ENCODE measurements around the gene SFSWAP.

SFSWAP gene

GRCh38 chr12:131840643-131841416 is 129.9 kb downstream of the SFSWAP start:
- no peak for DNase-seq

GRCh38 chr12:131841547-131841946 is 130.7 kb downstream of the SFSWAP start:
- DNase-seq, result no peak

GRCh38 chr12:131842169-131842568 is 131.3 kb downstream of the SFSWAP start:
- no peak for DNase-seq

GRCh38 chr12:131843527-131843926 is 132.6 kb downstream of the SFSWAP start:
- no peak for DNase-seq

DNA sequence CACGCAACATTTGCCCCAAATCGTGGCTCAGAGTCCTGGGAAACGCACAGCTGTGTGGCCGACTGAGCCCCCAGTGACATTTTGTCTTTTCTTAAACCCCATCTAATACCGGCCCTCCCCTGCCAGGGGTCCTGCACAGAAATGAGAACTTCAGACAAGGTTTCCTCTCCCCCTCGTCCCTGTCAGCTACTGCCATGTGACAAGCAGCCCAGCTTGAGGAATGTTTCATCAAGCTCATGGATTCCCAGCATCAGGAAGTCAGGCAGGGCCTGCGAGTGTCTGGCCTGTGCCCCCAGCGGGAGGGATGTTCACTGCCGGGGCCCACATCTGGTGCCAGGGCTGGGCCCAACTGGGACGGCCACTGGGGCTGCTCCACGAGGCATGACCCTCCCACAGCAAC is 133.2 kb downstream of the SFSWAP start:
- no peak for DNase-seq

DNA sequence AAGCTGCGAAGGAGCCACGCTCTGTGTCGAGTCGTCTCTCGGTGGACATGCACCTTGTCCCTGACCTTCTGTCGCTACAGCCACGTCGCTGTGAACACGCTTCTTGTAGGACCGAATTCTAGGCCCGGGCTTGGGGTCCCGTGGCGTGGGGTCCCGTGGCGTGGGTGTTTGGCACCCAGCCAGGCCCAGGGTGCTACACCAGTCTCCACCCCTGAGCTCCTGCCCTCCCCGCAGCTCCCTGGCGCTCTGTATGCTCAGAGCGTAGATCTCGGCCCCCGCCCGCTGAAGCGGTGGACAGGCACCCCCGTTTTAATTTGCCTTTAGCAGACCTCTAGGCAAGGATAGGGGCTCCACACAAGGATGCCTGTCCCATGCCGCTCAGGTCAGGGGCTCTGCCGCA is 133.8 kb downstream of the SFSWAP start:
- DNase-seq, result no peak

DNA sequence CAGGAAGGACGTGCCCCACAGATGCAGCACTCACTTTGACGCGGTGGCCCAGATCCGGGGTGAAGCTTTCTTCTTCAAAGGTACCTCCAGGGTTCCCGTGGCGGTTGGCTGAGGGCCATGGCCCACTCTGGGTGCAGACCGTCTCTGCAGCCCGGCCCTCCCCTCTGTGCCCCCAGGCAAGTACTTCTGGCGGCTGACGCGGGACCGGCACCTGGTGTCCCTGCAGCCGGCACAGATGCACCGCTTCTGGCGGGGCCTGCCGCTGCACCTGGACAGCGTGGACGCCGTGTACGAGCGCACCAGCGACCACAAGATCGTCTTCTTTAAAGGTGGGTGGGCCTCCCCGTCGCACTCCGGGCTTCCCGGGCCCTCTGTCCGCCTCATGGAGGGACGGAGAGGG is 134.2 kb downstream of the SFSWAP start:
- peak; percentile 6 for DNase-seq

GRCh38 chr12:131847456-131847855 is 136.6 kb downstream of the SFSWAP start:
- DNase-seq, result no peak

DNA sequence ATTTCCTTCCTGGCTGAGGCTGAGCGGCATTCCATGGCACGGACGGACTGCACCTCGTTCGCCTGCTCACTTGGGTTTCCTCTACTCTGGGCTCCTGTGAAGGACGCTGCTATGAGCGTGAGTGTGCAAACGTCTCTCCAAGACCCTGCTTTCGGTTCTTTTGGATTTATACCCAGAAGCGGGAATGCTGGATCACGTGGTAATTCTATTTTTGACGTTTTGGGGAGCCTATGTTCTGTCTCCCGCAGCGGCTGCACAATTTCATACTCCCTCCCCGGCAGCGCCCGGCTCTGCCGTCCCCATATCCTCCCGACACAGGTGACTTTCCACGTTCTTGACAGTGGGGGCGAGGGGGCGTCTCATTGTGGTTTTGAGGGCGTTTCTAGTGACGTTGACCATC is 137.9 kb downstream of the SFSWAP start:
- no peak for DNase-seq

Data from NCI-H1105 (cell line).